ENCODE data around the gene TCP11L1. TPM values are rescaled to one million over a fixed set of nuclear protein-coding genes. Genes with fewer than 3 reads are reported as not detected.
A peak's percentile ranks its signal among the peaks of the same experiment; 100 is the strongest.
"Not testable (repeated sequence)": the region's sequence is repeated elsewhere in the genome, so short reads cannot be mapped to it uniquely, and the experiment has no call there.

The TCP11L1 gene
- total and polyA plus RNA-seq, 2 experiments from 2014 or later = 23.4 to 39.8 TPM

DNA sequence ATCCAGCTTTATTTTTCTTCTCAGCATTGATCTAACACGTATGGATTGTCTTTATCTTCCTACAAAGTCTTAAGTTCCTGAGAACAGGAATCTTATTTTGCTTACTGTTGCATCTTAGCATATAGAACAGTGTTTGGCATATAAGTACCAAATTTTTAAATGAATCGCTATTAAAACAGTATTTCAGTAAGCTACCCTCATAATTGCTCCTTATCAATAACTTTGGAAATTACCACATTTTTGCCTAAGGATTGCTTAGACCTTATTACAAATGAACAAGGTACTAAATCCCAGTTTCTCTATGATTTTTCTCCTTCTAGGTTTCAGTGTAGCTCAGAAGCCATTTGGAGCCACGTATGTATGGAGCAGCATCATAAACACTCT, 14.0 kb upstream of the TCP11L1 start:
- no peaks in the 10 kb centered on the region for H4K20me1 ChIP-seq (ENCODE audit: insufficient read depth)
- TF ChIP-seq EZH2 (IDR thresholded peaks at IDR 0.05; ENCODE audit: insufficient read depth, poor library complexity, severe bottlenecking) (no peak), EZH2phosphoT487 (IDR thresholded peaks at IDR 0.05; ENCODE audit: insufficient read depth, low read depth) (no peak)
- no peak overlapping the region for H3K27ac ChIP-seq
- H3F3A ChIP-seq (ENCODE audit: insufficient read depth) = peaks cover 21% of the 10 kb centered on the region
- no peaks in the 10 kb centered on the region for H3K9me3 ChIP-seq (ENCODE audit: low read depth)
- H3K4me2 ChIP-seq (ENCODE audit: unreplicated experiment) = no peak overlapping the region
- H3K27me3 ChIP-seq (replicated peaks; ENCODE audit: insufficient read depth) = no peaks in the 10 kb centered on the region
- 96 to 99% methylated on average over 3 of the region's 3 CpGs for WGBS, 2 experiments (ENCODE audit: low coverage in 1 of 2, low lambda C conversion rate in 2 of 2, missing lambda C conversion rate in 2 of 2)
- H3K36me3 ChIP-seq (ENCODE audit: low read depth) = no peaks in the 10 kb centered on the region; the same call in 1 of the 2 replicates
- H3K9me2 ChIP-seq (ENCODE audit: insufficient read depth) = no peaks in the 10 kb centered on the region
- H3K4me1 ChIP-seq (ENCODE audit: insufficient read depth) = peaks cover 30% of the 10 kb centered on the region
- no peak overlapping the region for H2AFZ ChIP-seq
- no peak overlapping the region for H3K4me3 ChIP-seq
- in situ Hi-C loops (cut with MboI) = no loop called here
- H3K79me2 ChIP-seq (ENCODE audit: insufficient read depth) = peaks cover 31% of the 10 kb centered on the region
- DNase-seq = no peak
- no peak overlapping the region for H3K9ac ChIP-seq

DNA sequence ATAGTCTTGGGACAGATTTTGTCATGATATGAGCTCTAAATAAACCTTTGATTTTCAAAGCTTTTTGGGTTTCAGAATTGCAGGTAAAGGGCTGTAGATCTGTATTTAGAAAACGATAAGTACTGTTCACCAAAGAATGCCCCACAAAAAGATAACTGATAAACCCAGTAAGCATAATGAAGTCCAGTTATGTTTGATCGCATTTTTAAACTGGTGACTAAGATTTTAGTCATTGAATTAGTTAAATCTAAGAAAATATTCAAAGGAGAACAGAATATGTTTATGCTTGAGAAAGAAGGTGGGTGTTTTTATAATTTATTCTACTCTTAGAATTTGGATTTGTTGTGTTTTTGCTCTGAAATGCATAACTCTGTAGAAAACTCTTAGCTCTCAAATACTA, 12.1 kb upstream of the TCP11L1 start:
- peak; percentile 24 for DNase-seq
- 28 to 34% methylated on average over 2 of the region's 2 CpGs for WGBS, 2 experiments (ENCODE audit: low coverage in 1 of 2, low lambda C conversion rate in 2 of 2, missing lambda C conversion rate in 2 of 2)

DNA sequence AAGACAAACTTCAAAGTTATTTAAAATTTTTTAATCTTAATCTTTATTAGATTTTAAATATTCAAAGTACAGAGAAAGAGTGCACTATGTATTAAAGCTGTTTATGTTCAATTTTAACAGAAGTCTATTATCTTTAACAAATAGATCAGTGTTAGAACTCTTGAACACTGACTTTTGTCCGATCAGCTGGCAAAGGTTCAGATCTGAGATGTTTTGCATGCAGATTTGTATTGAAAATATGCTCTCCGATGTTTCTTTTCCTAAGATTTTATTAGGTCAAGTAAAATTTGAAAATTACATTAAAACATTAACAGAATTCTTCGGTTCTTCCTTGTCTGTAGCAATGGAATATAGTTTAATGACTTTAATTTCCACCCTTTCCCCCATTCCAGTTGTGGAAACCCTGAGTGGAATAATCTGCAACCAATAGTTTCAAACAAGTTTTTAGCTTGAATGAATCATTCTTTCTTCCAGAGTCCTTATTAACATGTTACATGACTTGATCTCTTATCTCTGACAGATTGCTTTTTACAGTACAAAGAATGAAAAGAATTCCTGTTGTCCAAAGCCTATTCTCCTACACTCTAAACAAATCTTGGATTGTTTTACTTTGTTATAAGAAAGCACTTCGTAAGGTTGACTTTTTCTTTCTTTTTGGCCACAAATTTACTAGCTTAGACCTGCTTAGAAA, 11.4 kb upstream of the TCP11L1 start:
- TF ChIP-seq EZH2phosphoT487 (IDR thresholded peaks at IDR 0.05; ENCODE audit: insufficient read depth, low read depth) (no peak), EZH2 (IDR thresholded peaks at IDR 0.05; ENCODE audit: insufficient read depth, poor library complexity, severe bottlenecking) (no peak)

More for the DNA sequence above, 12.1 kb upstream of the TCP11L1 start:
- Histone ChIP-seq H3K9ac (no peak overlapping the region), H3K27ac (no peak overlapping the region), H3K4me3 (no peak overlapping the region), H3K4me2 (ENCODE audit: unreplicated experiment) (peak overlapping the region; percentile 69), H4K20me1 (ENCODE audit: insufficient read depth) (no peaks in the 10 kb centered on the region), H3K9me3 (ENCODE audit: low read depth) (no peaks in the 10 kb centered on the region), H3F3A (ENCODE audit: insufficient read depth) (peaks cover 21% of the 10 kb centered on the region), H3K79me2 (ENCODE audit: insufficient read depth) (peaks cover 23% of the 10 kb centered on the region), H3K4me1 (ENCODE audit: insufficient read depth) (peaks cover 30% of the 10 kb centered on the region), H3K36me3 (ENCODE audit: low read depth) (no peaks in the 10 kb centered on the region; the same call in 1 of the 2 replicates), H3K27me3 (replicated peaks; ENCODE audit: insufficient read depth) (no peaks in the 10 kb centered on the region), H3K9me2 (ENCODE audit: insufficient read depth) (no peaks in the 10 kb centered on the region), H2AFZ (no peak overlapping the region)
- TF ChIP-seq EZH2phosphoT487 (IDR thresholded peaks at IDR 0.05; ENCODE audit: insufficient read depth, low read depth) = no peak
- TF ChIP-seq EZH2 (IDR thresholded peaks at IDR 0.05; ENCODE audit: insufficient read depth, poor library complexity, severe bottlenecking) = no peak
- in situ Hi-C loops (cut with MboI) = no loop called here

DNA sequence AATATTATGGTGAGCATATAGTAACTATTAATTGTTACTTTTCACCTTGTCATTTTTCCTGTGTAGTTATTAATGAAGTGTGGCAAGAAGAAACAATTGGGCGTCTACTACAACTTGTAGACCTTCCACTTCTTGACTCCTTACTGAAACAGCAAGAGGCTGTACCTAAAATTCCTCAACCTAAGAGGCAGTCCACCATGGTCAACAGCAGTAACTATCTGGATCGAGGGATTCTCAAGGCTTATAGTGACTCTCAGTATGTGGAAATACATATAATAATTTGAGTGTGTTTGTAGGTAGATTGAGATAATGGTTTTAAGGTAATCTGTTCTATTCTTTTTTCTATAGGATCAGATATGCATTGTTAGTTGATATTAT, 10.8 kb upstream of the TCP11L1 start:
- peaks cover 21% of the 10 kb centered on the region for H3F3A ChIP-seq (ENCODE audit: insufficient read depth)
- H4K20me1 ChIP-seq (ENCODE audit: insufficient read depth) = no peaks in the 10 kb centered on the region
- H3K27ac ChIP-seq = 0 out of 2 replicates have a peak overlapping the region, but pooled peaks have one; percentile 18
- no peak for DNase-seq
- peaks cover 12% of the 10 kb centered on the region for H3K79me2 ChIP-seq (ENCODE audit: insufficient read depth)
- H3K9me3 ChIP-seq (ENCODE audit: low read depth) = no peaks in the 10 kb centered on the region
- WGBS, 2 experiments (ENCODE audit: low coverage in 1 of 2, low lambda C conversion rate in 2 of 2, missing lambda C conversion rate in 2 of 2) = 95 to 98% methylated on average over 2 of the region's 2 CpGs
- peaks cover 8% of the 10 kb centered on the region; the same call in 1 of the 2 replicates for H3K36me3 ChIP-seq (ENCODE audit: low read depth)
- H3K4me3 ChIP-seq = peak overlapping the region; percentile 15; the same call in 1 of the 2 replicates
- peak overlapping the region; percentile 69 for H3K4me2 ChIP-seq (ENCODE audit: unreplicated experiment)
- H3K9ac ChIP-seq = no peak overlapping the region
- H3K9me2 ChIP-seq (ENCODE audit: insufficient read depth) = no peaks in the 10 kb centered on the region
- no peak overlapping the region for H2AFZ ChIP-seq
- H3K27me3 ChIP-seq (replicated peaks; ENCODE audit: insufficient read depth) = no peaks in the 10 kb centered on the region
- in situ Hi-C loops (cut with MboI) = no loop called here
- peaks cover 30% of the 10 kb centered on the region for H3K4me1 ChIP-seq (ENCODE audit: insufficient read depth)
- TF ChIP-seq EZH2phosphoT487 (IDR thresholded peaks at IDR 0.05; ENCODE audit: insufficient read depth, low read depth) (no peak), EZH2 (IDR thresholded peaks at IDR 0.05; ENCODE audit: insufficient read depth, poor library complexity, severe bottlenecking) (no peak)

More for the DNA sequence above, 11.4 kb upstream of the TCP11L1 start:
- H3K27ac ChIP-seq = 0 out of 2 replicates have a peak overlapping the region, but pooled peaks have one; percentile 18
- H3F3A ChIP-seq (ENCODE audit: insufficient read depth) = peaks cover 21% of the 10 kb centered on the region
- no peak overlapping the region for H3K9ac ChIP-seq
- H3K4me2 ChIP-seq (ENCODE audit: unreplicated experiment) = peak overlapping the region; percentile 69
- H3K27me3 ChIP-seq (replicated peaks; ENCODE audit: insufficient read depth) = no peaks in the 10 kb centered on the region
- DNase-seq = peak; percentile 43
- H4K20me1 ChIP-seq (ENCODE audit: insufficient read depth) = no peaks in the 10 kb centered on the region
- H3K4me1 ChIP-seq (ENCODE audit: insufficient read depth) = peaks cover 30% of the 10 kb centered on the region
- 77 to 79% methylated on average over 4 of the region's 4 CpGs for WGBS, 2 experiments (ENCODE audit: low coverage in 1 of 2, low lambda C conversion rate in 2 of 2, missing lambda C conversion rate in 2 of 2)
- H2AFZ ChIP-seq = no peak overlapping the region
- H3K4me3 ChIP-seq = peak overlapping the region; percentile 15; the same call in 1 of the 2 replicates
- peaks cover 4% of the 10 kb centered on the region; the same call in 1 of the 2 replicates for H3K36me3 ChIP-seq (ENCODE audit: low read depth)
- no peaks in the 10 kb centered on the region for H3K9me3 ChIP-seq (ENCODE audit: low read depth)
- H3K79me2 ChIP-seq (ENCODE audit: insufficient read depth) = peaks cover 17% of the 10 kb centered on the region
- in situ Hi-C loops (cut with MboI) = no loop called here
- H3K9me2 ChIP-seq (ENCODE audit: insufficient read depth) = no peaks in the 10 kb centered on the region

DNA sequence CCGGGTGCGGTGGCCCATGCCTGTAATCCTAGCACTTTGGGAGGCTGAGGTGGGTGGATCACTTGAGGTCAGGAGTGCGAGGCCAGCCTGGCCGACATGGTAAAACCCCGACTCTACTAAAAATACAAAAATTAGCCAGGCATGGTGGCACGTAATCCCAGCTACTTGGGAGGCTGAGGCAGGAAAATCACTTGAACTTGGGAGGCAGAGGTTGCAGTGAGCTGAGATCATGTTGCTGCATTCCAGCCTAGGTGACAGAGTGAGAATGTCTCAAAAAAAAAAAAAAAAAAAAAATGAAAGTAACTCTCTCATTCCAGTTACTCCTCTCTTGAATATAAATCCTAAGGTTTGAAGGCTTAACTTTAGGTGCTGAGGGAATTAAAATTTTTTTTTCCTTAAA, 10.2 kb upstream of the TCP11L1 start:
- H3K9me3 ChIP-seq (ENCODE audit: low read depth); H3K27ac ChIP-seq; H3K9me2 ChIP-seq (ENCODE audit: insufficient read depth); H3K4me2 ChIP-seq (ENCODE audit: unreplicated experiment); H2AFZ ChIP-seq; H3K4me3 ChIP-seq; in situ Hi-C loops (cut with MboI); H3K9ac ChIP-seq; H4K20me1 ChIP-seq (ENCODE audit: insufficient read depth); H3K36me3 ChIP-seq (ENCODE audit: low read depth); H3K27me3 ChIP-seq (replicated peaks; ENCODE audit: insufficient read depth); DNase-seq; H3K79me2 ChIP-seq (ENCODE audit: insufficient read depth): not testable (repeated sequence)
- H3K4me1 ChIP-seq (ENCODE audit: insufficient read depth) = peaks cover 30% of the 10 kb centered on the region
- H3F3A ChIP-seq (ENCODE audit: insufficient read depth) = peaks cover 21% of the 10 kb centered on the region
- 64 to 65% methylated on average over 6 of the region's 6 CpGs for WGBS, 2 experiments (ENCODE audit: low coverage in 1 of 2, low lambda C conversion rate in 2 of 2, missing lambda C conversion rate in 2 of 2)
